Thymus (tissue), 11 donors: ENCODE data around the gene TAS2R38. TPM values are rescaled to one million over a fixed set of nuclear protein-coding genes. Genes with fewer than 3 reads are reported as not detected.

Experiments used
- DNase-seq, 9 donors: peaks; one replicate each; pipeline ENCODE4 v3.0.0-alpha.2; 2013; ENCODE audit warnings: low spot score in 9 of 9, low read depth in 6 of 9, missing footprints in 1 of 9
- H3K27ac ChIP-seq, 2 donors: one replicate each; pipeline ENCODE4 v1.5.1; 2013; ENCODE audit warnings: control low read depth in 1 of 2, low read depth in 1 of 2, low read length in 1 of 2, mild to moderate bottlenecking in 1 of 2, moderate library complexity in 1 of 2
- H3K27me3 ChIP-seq, 2 donors: one replicate each; pipeline ENCODE4 v1.5.1; 2013; ENCODE audit warnings: low read length in 1 of 2; ENCODE audit not compliant: control insufficient read depth in 2 of 2, insufficient read depth in 1 of 2
- H3K36me3 ChIP-seq, 2 donors: one replicate each; pipeline ENCODE4 v1.5.1; 2013; ENCODE audit warnings: low read length in 1 of 2, mild to moderate bottlenecking in 1 of 2, moderate library complexity in 1 of 2; ENCODE audit not compliant: control insufficient read depth in 2 of 2, insufficient read depth in 2 of 2
- H3K4me1 ChIP-seq, 2 donors: one replicate each; pipeline ENCODE4 v1.5.1; 2013; ENCODE audit warnings: low read length in 2 of 2; ENCODE audit not compliant: control insufficient read depth in 2 of 2, insufficient read depth in 2 of 2
- H3K4me3 ChIP-seq, 2 donors: one replicate each; pipeline ENCODE4 v1.5.1; 2013; ENCODE audit warnings: low read length in 2 of 2, control low read depth in 1 of 2, mild to moderate bottlenecking in 1 of 2
- H3K9me3 ChIP-seq, 2 donors: one replicate each; pipeline ENCODE4 v1.5.1; 2013; ENCODE audit warnings: low read length in 1 of 2, mild to moderate bottlenecking in 1 of 2; ENCODE audit not compliant: control insufficient read depth in 2 of 2, insufficient read depth in 1 of 2
- WGBS: extraction: QIAGEN DNeasy Blood & Tissue Kit; methylation state at CpG from one replicate; pipeline ENCODE4 v1.1.7; 2013; 5-methylcytosine and 5-hydroxymethylcytosine counted together
- polyA plus RNA-seq: library from polyadenylated mRNA; stranded (reverse); fragments of 200-250 nt; gene quantifications from one replicate; pipeline ENCODE4 v1.2.3, GENCODE V29; 2013
- total RNA-seq: library from RNA; stranded (reverse); fragments of 120-200 nt; gene quantifications from one replicate; pipeline ENCODE4 v1.2.4, GENCODE V29; 2013
- donor health status: healthy.

The TAS2R38 gene
- total and polyA plus RNA-seq, 2 donors = 0.05 TPM; not detected in 1

GRCh38 chr7:141952461-141952860 is 21.1 kb downstream of the TAS2R38 start:
- Histone ChIP-seq H3K9me3 (no peaks in the 10 kb centered on the region), H3K27ac (no peak overlapping the region), H3K36me3 (no peaks in the 10 kb centered on the region), H3K4me3 (no peak overlapping the region), H3K27me3 (no peaks in the 10 kb centered on the region), H3K4me1 (no peaks in the 10 kb centered on the region)
- DNase-seq = no peak
- 95% methylated on average over 1 of the region's 1 CpG for WGBS

GRCh38 chr7:141950806-141951205 is 22.8 kb downstream of the TAS2R38 start:
- Histone ChIP-seq H3K9me3 (no peaks in the 10 kb centered on the region), H3K27me3 (no peaks in the 10 kb centered on the region), H3K4me3 (no peak overlapping the region), H3K4me1 (no peaks in the 10 kb centered on the region), H3K36me3 (no peaks in the 10 kb centered on the region), H3K27ac (no peak overlapping the region)
- WGBS = 93% methylated on average over 1 of the region's 1 CpG
- DNase-seq = no peak

GRCh38 chr7:141949911-141950310 is 23.7 kb downstream of the TAS2R38 start:
- Histone ChIP-seq H3K27ac (no peak overlapping the region), H3K36me3 (no peaks in the 10 kb centered on the region)
- 96% methylated on average over 3 of the region's 3 CpGs for WGBS

GRCh38 chr7:141949451-141949850 is 24.1 kb downstream of the TAS2R38 start:
- H3K36me3 ChIP-seq = no peaks in the 10 kb centered on the region
- WGBS = 94% methylated on average over 2 of the region's 2 CpGs

More at GRCh38 chr7:141949911-141950310, 23.7 kb downstream of the TAS2R38 start:
- no peaks in the 10 kb centered on the region for H3K27me3 ChIP-seq
- DNase-seq = no peak
- H3K4me3 ChIP-seq = no peak overlapping the region
- H3K9me3 ChIP-seq = no peaks in the 10 kb centered on the region
- H3K4me1 ChIP-seq = no peaks in the 10 kb centered on the region

GRCh38 chr7:141949021-141949420 is 24.6 kb downstream of the TAS2R38 start:
- H3K36me3 ChIP-seq = no peaks in the 10 kb centered on the region
- H3K4me3 ChIP-seq = no peak overlapping the region
- no peak for DNase-seq
- H3K27ac ChIP-seq = no peak overlapping the region
- 98% methylated on average over 2 of the region's 2 CpGs for WGBS
- H3K27me3 ChIP-seq = no peaks in the 10 kb centered on the region
- no peaks in the 10 kb centered on the region for H3K4me1 ChIP-seq
- no peaks in the 10 kb centered on the region for H3K9me3 ChIP-seq

More at GRCh38 chr7:141949451-141949850, 24.1 kb downstream of the TAS2R38 start:
- H3K9me3 ChIP-seq = no peaks in the 10 kb centered on the region
- H3K27me3 ChIP-seq = no peaks in the 10 kb centered on the region
- no peak for DNase-seq
- no peaks in the 10 kb centered on the region for H3K4me1 ChIP-seq
- H3K27ac ChIP-seq = no peak overlapping the region
- H3K4me3 ChIP-seq = no peak overlapping the region

- no peak within 1 kb of the TSS for H3K27ac ChIP-seq
- no peaks in the 10 kb centered on the region for H3K9me3 ChIP-seq
- no peaks in the 10 kb centered on the region for H3K4me1 ChIP-seq
- H3K27me3 ChIP-seq = no peaks in the 10 kb centered on the region
- no peaks in the 10 kb centered on the region for H3K36me3 ChIP-seq
- H3K4me3 ChIP-seq = no peak within 1 kb of the TSS
- DNase-seq = no peak
- WGBS = 92% methylated on average over 3 of the region's 3 CpGs
Measured at GRCh38 chr7:141946796-141947195, 26.8 kb downstream of the TAS2R38 start, which contains the start of gene CLEC5A. Gene CLEC5A, minus strand, starts transcription at chr7:141946974. Its CDS starts 682 bp downstream, at chr7:141946292.

GRCh38 chr7:141945356-141945755 is 28.2 kb downstream of the TAS2R38 start:
- 14% methylated on average over 3 of the region's 3 CpGs for WGBS

GRCh38 chr7:141944811-141945210 is 28.8 kb downstream of the TAS2R38 start:
- H3K4me3 ChIP-seq = no peak overlapping the region
- 96% methylated on average over 3 of the region's 3 CpGs for WGBS
- H3K27ac ChIP-seq = no peak overlapping the region

More at GRCh38 chr7:141945356-141945755, 28.2 kb downstream of the TAS2R38 start:
- H3K27me3 ChIP-seq = no peaks in the 10 kb centered on the region
- H3K4me1 ChIP-seq = no peaks in the 10 kb centered on the region
- H3K9me3 ChIP-seq = no peaks in the 10 kb centered on the region
- no peak overlapping the region for H3K4me3 ChIP-seq
- no peak overlapping the region for H3K27ac ChIP-seq
- DNase-seq = no peak
- H3K36me3 ChIP-seq = no peaks in the 10 kb centered on the region

GRCh38 chr7:141943846-141944245 is 29.7 kb downstream of the TAS2R38 start:
- no peaks in the 10 kb centered on the region for H3K9me3 ChIP-seq
- H3K27ac ChIP-seq = no peak overlapping the region
- H3K4me1 ChIP-seq = no peaks in the 10 kb centered on the region
- DNase-seq = no peak
- H3K36me3 ChIP-seq = no peaks in the 10 kb centered on the region
- no peak overlapping the region for H3K4me3 ChIP-seq
- H3K27me3 ChIP-seq = no peaks in the 10 kb centered on the region
- 93% methylated on average over 1 of the region's 1 CpG for WGBS

More at GRCh38 chr7:141944811-141945210, 28.8 kb downstream of the TAS2R38 start:
- DNase-seq = no peak
- Histone ChIP-seq H3K4me1 (no peaks in the 10 kb centered on the region), H3K27me3 (no peaks in the 10 kb centered on the region), H3K9me3 (no peaks in the 10 kb centered on the region), H3K36me3 (no peaks in the 10 kb centered on the region)
